Motor neuron (in vitro differentiated cells): ENCODE data around the gene RCBTB1. TPM values are rescaled to one million over a fixed set of nuclear protein-coding genes. Genes with fewer than 3 reads are reported as not detected.
A peak's percentile ranks its signal among the peaks of the same experiment; 100 is the strongest.

Experiments
- ATAC-seq, 8 experiments: fragments of 200-7000 bp; cut with Tn5 transposase; replicated peaks in 6 of 8; 2 replicates each; pipeline ENCODE4 v1.8.0; 2021; ENCODE audit warnings: mild to moderate bottlenecking in 8 of 8, moderate library complexity in 8 of 8
- H3K27ac ChIP-seq, 2 donors: fragments of 250-450 bp; sonication (Bioruptor Pico); 2 replicates each; pipeline ENCODE4 v1.9.0; 2021; ENCODE audit warnings: antibody characterized with exemption in 2 of 2, mild to moderate bottlenecking in 2 of 2, moderate library complexity in 1 of 2
- H3K4me1 ChIP-seq, 2 donors: fragments of 250-450 bp; sonication (Bioruptor Pico); replicated peaks in 1 of 2; 2 replicates each; pipeline ENCODE4 v1.6.1; 2021; ENCODE audit warnings: antibody characterized with exemption in 2 of 2, mild to moderate bottlenecking in 2 of 2, moderate library complexity in 1 of 2
- H3K4me3 ChIP-seq, 5 donors: fragments of 250-450 bp; sonication (Bioruptor Pico); 2 replicates each; pipeline ENCODE4 v1.9.0; 2021; ENCODE audit warnings: antibody characterized with exemption in 5 of 5, mild to moderate bottlenecking in 5 of 5, moderate library complexity in 4 of 5
- WGBS, 10 experiments: fragments of 450-650 bp; shearing (Covaris generic); methylation state at CpG; one replicate each; pipeline ENCODE4 v1.0.0; 2022; 5-methylcytosine and 5-hydroxymethylcytosine counted together
- in situ Hi-C, 9 experiments: fragments of 400-800 bp; cut with MboI; loops; one replicate each; pipeline ENCODE4 v1.15.0; 2021; ENCODE audit warnings: low sequenced_read_pairs in 9 of 9, low pct_unique_long_range_greater_than_20kb in 2 of 9; ENCODE audit not compliant: unreplicated experiment in 9 of 9
- total RNA-seq, 8 experiments: library from RNA; unstranded; fragments of 300-600 nt; gene quantifications; 2 replicates each; pipeline versions ENCODE4 v1.2.3 to v1.2.4, GENCODE V29; 2022

RCBTB1 gene
- 10 to 100 TPM; 13.6 to 27.5 (median 17.7) TPM for total RNA-seq

- ATAC-seq = peak; percentile 89 to 98 (median 97)
- Histone ChIP-seq H3K27ac (peak within 1 kb of the TSS; percentile 41 to 72), H3K4me3 (peak within 1 kb of the TSS; percentile 82 to 96 (median 91)), H3K4me1 (peaks cover 0 to 11% of the 10 kb centered on the region in 2 donors)
- in situ Hi-C loops = no loop called here
- WGBS, 10 experiments = 0 to 5% (median 0%) methylated on average over 1 to 5 of the region's 87 CpGs; no CpG with 5 or more reads in 5 of the 10 experiments
These were observed at the start of gene RCBTB1 for GRCh38 chr13:49585220-49586157. Gene RCBTB1, minus strand, starts transcription at chr13:49585558. Its CDS starts 18,279 bp downstream, at chr13:49567279.

DNA sequence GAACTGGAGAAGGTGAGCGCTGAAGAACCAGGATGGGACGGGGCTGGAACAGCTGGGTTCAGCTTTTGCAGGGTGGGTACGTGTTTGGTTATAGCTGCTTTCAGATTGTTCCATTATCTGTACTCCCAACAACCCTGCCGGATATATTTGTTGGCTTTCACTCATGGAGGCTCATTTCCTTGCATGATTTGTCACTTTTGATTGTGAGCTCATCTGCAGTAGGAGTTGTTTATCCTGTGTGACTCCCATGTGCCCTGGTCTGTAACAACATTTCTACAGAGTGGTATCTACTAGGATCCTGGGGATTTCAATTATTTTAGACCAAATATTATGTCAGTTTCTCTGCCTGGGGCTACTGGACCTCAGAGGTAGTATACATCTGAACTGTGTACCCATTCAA, 48.4 kb upstream of the RCBTB1 start:
- Histone ChIP-seq H3K27ac (no peak overlapping the region), H3K4me3 (no peak overlapping the region), H3K4me1 (no peaks in the 10 kb centered on the region)
- in situ Hi-C loops = no loop called here
- no peak for ATAC-seq
- 67 to 100% (median 90%) methylated on average over 1 to 4 of the region's 4 CpGs; no CpG with 5 or more reads in 3 of the 10 experiments for WGBS, 10 experiments

DNA sequence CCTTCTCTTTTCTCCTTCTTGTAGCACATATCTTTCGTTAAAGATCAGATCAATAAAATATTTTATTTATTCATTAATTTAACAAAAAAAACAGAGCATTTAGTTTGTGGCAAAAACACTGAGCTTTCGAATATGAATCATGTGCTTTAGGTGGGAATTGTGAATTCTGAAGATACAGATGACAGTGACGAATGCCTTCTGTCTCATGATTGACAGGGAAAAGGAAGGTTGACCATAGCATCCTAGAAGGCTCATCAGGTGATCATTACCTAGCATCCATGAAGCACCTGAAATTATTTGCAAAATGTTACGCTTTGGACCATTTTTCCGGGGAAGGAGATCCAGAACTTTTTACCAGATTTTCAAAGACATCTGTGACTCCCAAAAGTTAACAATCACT, 46.8 kb upstream of the RCBTB1 start:
- Histone ChIP-seq H3K4me1 (no peaks in the 10 kb centered on the region), H3K4me3 (no peak overlapping the region), H3K27ac (no peak overlapping the region)
- in situ Hi-C loops = no loop called here
- 51 to 98% (median 85%) methylated on average over 1 to 5 of the region's 5 CpGs for WGBS, 10 experiments
- no peak for ATAC-seq

DNA sequence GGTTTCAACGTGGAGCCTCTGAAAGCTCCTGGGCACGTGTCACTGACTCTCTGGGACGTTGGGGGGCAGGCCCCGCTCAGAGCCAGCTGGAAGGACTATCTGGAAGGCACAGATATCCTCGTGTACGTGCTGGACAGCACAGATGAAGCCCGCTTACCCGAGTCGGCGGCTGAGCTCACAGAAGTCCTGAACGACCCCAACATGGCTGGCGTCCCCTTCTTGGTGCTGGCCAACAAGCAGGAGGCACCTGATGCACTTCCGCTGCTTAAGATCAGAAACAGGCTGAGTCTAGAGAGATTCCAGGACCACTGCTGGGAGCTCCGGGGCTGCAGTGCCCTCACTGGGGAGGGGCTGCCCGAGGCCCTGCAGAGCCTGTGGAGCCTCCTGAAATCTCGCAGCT, 45.2 kb upstream of the RCBTB1 start:
- Histone ChIP-seq H3K27ac (no peak overlapping the region), H3K4me3 (no peak overlapping the region), H3K4me1 (no peaks in the 10 kb centered on the region)
- in situ Hi-C loops = no loop called here
- ATAC-seq = no peak
- WGBS, 10 experiments = 53 to 87% (median 80%) methylated on average over 1 to 5 of the region's 16 CpGs; no CpG with 5 or more reads in 5 of the 10 experiments

GRCh38 chr13:49629947-49630346, 44.6 kb upstream of the RCBTB1 start:
- in situ Hi-C loops = no loop called here
- 59 to 100% (median 92%) methylated on average over 1 to 4 of the region's 4 CpGs; no CpG with 5 or more reads in 2 of the 10 experiments for WGBS, 10 experiments
- Histone ChIP-seq H3K4me3 (no peak overlapping the region), H3K4me1 (no peaks in the 10 kb centered on the region), H3K27ac (no peak overlapping the region)
- no peak for ATAC-seq

DNA sequence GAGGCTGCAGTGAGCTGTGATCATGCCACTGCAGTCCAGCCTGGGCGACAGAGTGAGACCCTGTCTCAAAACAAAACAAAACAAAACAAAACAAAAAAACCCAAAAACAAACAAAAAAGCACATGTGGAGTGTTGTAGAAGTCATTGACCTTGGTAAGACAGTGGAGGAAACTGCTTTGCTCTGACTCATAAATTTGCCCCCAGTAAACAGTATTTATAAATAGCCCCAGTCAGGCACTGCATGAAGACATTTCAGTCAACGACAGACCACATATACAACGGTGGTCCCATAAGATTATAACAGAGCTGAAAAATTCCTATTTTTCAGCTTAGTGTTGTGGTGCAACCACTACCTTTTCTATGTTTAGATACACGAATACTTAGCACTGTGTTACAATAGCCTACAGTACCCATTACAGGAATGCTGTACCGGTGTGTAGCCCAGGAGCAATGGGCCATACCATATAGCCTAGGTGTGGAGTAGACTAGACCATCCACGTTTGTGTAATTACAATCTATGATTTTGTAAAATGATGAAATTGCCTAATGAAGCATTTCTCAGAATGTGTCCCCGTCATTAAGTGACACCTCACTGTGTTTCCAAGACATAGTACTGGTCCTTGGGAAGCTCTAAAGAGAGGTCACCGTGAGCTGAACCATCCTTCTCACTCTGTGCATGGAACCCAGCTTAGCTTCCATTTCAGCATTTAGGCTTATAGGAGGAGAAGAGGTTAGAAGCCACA, 44.0 kb upstream of the RCBTB1 start:
- H3K4me3 ChIP-seq = no peak overlapping the region
- in situ Hi-C loops = no loop called here
- 50 to 100% (median 81%) methylated on average over 2 to 8 of the region's 8 CpGs for WGBS, 10 experiments
- ATAC-seq = no peak
- H3K4me1 ChIP-seq = no peaks in the 10 kb centered on the region
- H3K27ac ChIP-seq = no peak overlapping the region

- Histone ChIP-seq H3K27ac (no peak within 1 kb of the TSS), H3K4me1 (no peaks in the 10 kb centered on the region), H3K4me3 (no peak within 1 kb of the TSS)
- in situ Hi-C loops = no loop called here
- peak in 7 of 8 experiments; percentile 30 to 76 (median 58) for ATAC-seq
- WGBS, 10 experiments = 33 to 100% (median 75%) methylated on average over 1 to 12 of the region's 17 CpGs; no CpG with 5 or more reads in 3 of the 10 experiments
These were observed 42.7 kb upstream of the RCBTB1 start, which contains the start of gene ARL11 for GRCh38 chr13:49627831-49628652. Gene ARL11, plus strand, starts transcription at chr13:49628507. Its CDS starts 1,941 bp downstream, at chr13:49630448.

DNA sequence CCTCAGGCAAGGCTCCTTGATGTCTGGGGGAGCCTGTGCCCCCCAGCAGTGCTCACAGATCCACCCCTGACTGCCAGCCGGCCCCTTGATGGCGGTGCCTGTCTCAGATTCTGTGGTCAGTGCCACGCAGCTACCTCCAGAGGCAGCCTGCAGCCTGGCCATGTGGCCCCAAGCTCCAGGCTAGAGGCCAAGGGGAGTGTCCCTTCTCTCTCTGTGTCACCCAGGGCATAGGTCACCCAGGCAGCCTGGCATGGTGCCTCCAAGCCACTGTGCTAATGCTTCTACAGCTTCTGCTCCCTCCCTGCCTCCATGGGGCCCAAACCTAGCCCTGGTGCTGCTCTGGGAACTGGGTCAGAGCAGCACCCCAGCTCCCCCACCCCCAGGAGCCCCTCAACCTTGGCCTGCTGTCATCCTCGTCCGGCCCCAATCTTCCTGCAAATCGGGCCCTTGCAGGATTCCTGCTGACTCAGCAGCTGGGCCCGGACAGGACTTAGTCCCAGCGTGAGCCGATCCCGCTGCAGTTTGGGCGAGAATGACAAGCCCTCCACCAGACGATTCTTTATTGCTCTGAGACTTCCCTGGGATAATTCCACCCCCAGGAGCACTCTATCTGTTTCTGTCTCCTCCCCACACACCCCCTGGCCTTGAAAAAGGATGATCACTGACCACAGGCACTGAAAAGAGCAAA, 40.2 kb upstream of the RCBTB1 start:
- ATAC-seq = peak in 7 of 8 experiments; percentile 48 to 74 (median 71)
- WGBS, 10 experiments = 40 to 86% (median 76%) methylated on average over 1 to 9 of the region's 12 CpGs; no CpG with 5 or more reads in 7 of the 10 experiments
- in situ Hi-C loops = no loop called here
- Histone ChIP-seq H3K27ac (no peak overlapping the region), H3K4me3 (no peak overlapping the region), H3K4me1 (no peaks in the 10 kb centered on the region)

- 37 to 100% (median 82%) methylated on average over 1 to 6 of the region's 6 CpGs for WGBS, 10 experiments
- H3K4me3 ChIP-seq = no peak overlapping the region
- no peaks in the 10 kb centered on the region for H3K4me1 ChIP-seq
- in situ Hi-C loops = loop anchor here in 5 of 9 experiments (25.0 kb wide), 2 partner anchors 312 to 337 kb away; no protein-coding TSS in a partner anchor
- no peak for ATAC-seq
- H3K27ac ChIP-seq = no peak overlapping the region
These were observed 38.9 kb upstream of the RCBTB1 start for GRCh38 chr13:49624229-49624628.

GRCh38 chr13:49622174-49622946, 37.0 kb upstream of the RCBTB1 start:
- ATAC-seq = no peak
- in situ Hi-C loops = loop anchor here in 5 of 9 experiments (25.0 kb wide), 2 partner anchors 310 to 335 kb away; no protein-coding TSS in a partner anchor
- no peak overlapping the region for H3K27ac ChIP-seq
- WGBS, 10 experiments = 34 to 100% (median 91%) methylated on average over 2 to 9 of the region's 11 CpGs
- H3K4me3 ChIP-seq = no peak overlapping the region
- H3K4me1 ChIP-seq = no peaks in the 10 kb centered on the region

- in situ Hi-C loops = loop anchor here in 5 of 9 experiments (25.0 kb wide), 2 partner anchors 308 to 333 kb away; no protein-coding TSS in a partner anchor
- Histone ChIP-seq H3K4me3 (no peak overlapping the region), H3K27ac (no peak overlapping the region), H3K4me1 (no peaks in the 10 kb centered on the region)
- peak in 3 of 8 experiments; percentile 27 to 83 (median 31) for ATAC-seq
- WGBS, 10 experiments = 3 to 100% (median 67%) methylated on average over 1 to 18 of the region's 22 CpGs; no CpG with 5 or more reads in 1 of the 10 experiments
These were observed 34.8 kb upstream of the RCBTB1 start for GRCh38 chr13:49620170-49620621.
